Calu3 (cell line): ENCODE data around the gene PHC2. TPM values are rescaled to one million over a fixed set of nuclear protein-coding genes. Genes with fewer than 3 reads are reported as not detected.

ENCODE experiments used
- BruUV-seq: library from RNA; stranded (reverse); fragments of 400-500 nt; replicated peaks from 2 replicates; lab custom pipeline; 2021; lab: Mats Ljungman, UMichigan
- CTCF ChIA-PET: fragments of 300-600 bp; sonication (Branson Sonifier 250); formaldehyde crosslinking; loops from one replicate; lab custom pipeline; 2022; ENCODE audit warnings: antibody characterized with exemption; lab: Charles Lee
- DNase-seq: peaks from one replicate; pipeline ENCODE4 v3.0.0; 2022
- H3K27ac Mint-ChIP-seq: one replicate; pipeline ENCODE4 v1.8.0; 2022; ENCODE audit warnings: mixed read lengths; ENCODE audit not compliant: unreplicated experiment
- H3K27me3 Mint-ChIP-seq: one replicate; pipeline ENCODE4 v1.8.0; 2022; ENCODE audit warnings: mixed read lengths; ENCODE audit not compliant: unreplicated experiment
- H3K36me3 Mint-ChIP-seq: one replicate; pipeline ENCODE4 v1.8.0; 2022; ENCODE audit warnings: mild to moderate bottlenecking, moderate library complexity, mixed read lengths; ENCODE audit not compliant: insufficient read depth, unreplicated experiment
- H3K4me1 Mint-ChIP-seq: one replicate; pipeline ENCODE4 v1.8.0; 2022; ENCODE audit warnings: mild to moderate bottlenecking, low read depth, mixed read lengths; ENCODE audit not compliant: unreplicated experiment
- H3K4me3 Mint-ChIP-seq: one replicate; pipeline ENCODE4 v1.8.0; 2022; ENCODE audit warnings: mild to moderate bottlenecking, low read depth, moderate library complexity, mixed read lengths; ENCODE audit not compliant: unreplicated experiment
- H3K9me3 Mint-ChIP-seq: one replicate; pipeline ENCODE4 v1.8.0; 2022; ENCODE audit warnings: low read depth, mixed read lengths; ENCODE audit not compliant: unreplicated experiment
- intact Hi-C: fragments of 100-400 bp; cut with micrococcal nuclease; formaldehyde crosslinking; loops from one replicate; pipeline ENCODE4 v1.10.0; 2022; ENCODE audit not compliant: unreplicated experiment
- total RNA-seq: library from RNA; stranded (reverse); gene quantifications from 2 replicates; pipeline ENCODE4 v1.2.3, GENCODE V29; 2022
- TF ChIP-seq, protein P1 (sequence below): fragments of 200-600 bp; IDR thresholded peaks from one replicate; pipeline ENCODE4 v1.8.0; 2022; ENCODE audit warnings: antibody characterized with exemption; ENCODE audit not compliant: unreplicated experiment

PHC2 gene
- total RNA-seq, 1 experiment from 2014 or later, result 59.5 TPM

DNA sequence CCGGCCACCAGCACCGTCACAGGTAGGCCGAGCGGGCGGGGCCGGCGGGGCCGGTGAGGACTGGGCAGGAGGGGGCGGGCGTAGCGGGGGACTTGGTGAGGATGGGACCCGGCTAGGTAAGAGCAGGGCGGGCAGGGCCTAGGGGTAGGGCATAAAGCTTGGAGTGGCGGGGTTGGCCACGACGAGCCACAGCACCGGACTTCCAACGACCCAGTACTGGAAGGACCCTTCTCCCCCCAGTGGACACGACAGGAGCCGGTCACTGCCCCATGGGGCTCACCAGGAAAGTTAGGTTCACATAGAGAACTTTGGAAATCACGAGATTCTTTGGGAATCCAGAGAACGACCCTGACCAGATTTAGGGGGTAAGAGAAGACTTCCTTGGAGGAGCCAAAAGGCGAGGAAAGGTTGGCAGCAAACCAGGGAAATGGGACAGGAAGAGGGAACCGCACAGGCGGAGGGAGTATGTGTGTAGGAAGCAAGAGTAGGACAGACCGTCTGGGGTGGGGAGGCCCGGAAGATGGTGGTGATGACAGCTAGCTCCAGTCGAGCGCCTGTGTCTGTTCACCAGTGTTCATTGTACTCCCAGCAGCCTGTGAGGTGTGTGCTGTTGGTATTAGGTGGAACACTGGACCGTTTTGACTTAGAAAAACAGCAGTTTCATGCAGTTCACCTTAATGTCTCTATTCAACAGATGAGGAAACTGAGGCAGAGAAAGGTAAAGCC, 154.2 kb downstream of the PHC2 start:
- TF ChIP-seq, protein P1, sequence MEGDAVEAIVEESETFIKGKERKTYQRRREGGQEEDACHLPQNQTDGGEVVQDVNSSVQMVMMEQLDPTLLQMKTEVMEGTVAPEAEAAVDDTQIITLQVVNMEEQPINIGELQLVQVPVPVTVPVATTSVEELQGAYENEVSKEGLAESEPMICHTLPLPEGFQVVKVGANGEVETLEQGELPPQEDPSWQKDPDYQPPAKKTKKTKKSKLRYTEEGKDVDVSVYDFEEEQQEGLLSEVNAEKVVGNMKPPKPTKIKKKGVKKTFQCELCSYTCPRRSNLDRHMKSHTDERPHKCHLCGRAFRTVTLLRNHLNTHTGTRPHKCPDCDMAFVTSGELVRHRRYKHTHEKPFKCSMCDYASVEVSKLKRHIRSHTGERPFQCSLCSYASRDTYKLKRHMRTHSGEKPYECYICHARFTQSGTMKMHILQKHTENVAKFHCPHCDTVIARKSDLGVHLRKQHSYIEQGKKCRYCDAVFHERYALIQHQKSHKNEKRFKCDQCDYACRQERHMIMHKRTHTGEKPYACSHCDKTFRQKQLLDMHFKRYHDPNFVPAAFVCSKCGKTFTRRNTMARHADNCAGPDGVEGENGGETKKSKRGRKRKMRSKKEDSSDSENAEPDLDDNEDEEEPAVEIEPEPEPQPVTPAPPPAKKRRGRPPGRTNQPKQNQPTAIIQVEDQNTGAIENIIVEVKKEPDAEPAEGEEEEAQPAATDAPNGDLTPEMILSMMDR, result no peak
- no peaks in the 10 kb centered on the region for H3K4me1 Mint-ChIP-seq
- no peak for DNase-seq
- no peaks in the 10 kb centered on the region for H3K9me3 Mint-ChIP-seq
- no peaks in the 10 kb centered on the region for H3K27me3 Mint-ChIP-seq
- no TSS peak for BruUV-seq
- peaks cover 5% of the 10 kb centered on the region for H3K36me3 Mint-ChIP-seq
- intact Hi-C loops, result no loop called here
- no peak overlapping the region for H3K27ac Mint-ChIP-seq
- CTCF ChIA-PET, result no interaction called here
- no peak overlapping the region for H3K4me3 Mint-ChIP-seq

DNA sequence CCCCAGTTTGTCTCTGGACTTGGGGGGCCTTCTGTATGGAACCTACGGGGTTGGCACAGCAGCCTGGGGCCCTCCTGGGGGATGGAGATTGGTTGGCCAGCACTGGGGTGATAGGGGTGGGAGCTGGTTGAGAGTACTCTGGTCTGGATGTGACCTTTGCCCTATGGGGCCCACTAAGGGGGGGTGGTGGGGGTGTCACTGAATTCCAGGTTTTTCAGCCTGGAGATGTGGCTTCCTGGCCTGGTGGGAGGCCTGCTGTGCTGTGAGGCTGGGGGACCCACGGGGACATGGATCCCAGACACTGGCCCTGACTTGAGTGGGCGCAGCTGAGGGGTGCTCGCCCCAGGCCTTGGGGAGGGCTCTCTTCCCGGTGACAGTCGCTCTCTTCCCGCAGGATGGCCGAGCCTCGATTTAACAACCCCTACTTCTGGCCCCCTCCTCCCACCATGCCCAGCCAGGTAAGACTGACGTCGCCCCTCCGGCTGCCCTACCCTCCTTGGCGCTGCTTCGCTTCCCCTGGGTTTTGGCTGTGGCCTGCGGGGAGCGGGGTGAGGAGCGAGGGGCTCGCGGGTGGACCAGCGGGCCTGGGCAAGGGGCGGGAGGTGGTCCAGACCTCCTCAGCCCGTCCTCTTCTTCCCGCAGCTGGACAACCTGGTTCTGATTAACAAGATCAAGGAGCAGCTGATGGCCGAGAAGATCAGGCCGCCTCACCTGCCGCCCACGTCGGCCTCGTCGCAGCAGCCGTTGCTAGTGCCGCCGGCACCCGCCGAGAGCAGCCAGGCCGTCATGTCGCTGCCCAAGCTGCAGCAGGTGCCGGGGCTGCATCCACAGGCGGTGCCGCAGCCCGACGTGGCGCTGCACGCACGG, 155.0 kb downstream of the PHC2 start:
- CTCF ChIA-PET, result no interaction called here
- no peak for DNase-seq
- intact Hi-C loops, result no loop called here
- peaks cover 6% of the 10 kb centered on the region for H3K36me3 Mint-ChIP-seq
- H3K4me1 Mint-ChIP-seq, result no peaks in the 10 kb centered on the region
- no TSS peak for BruUV-seq
- TF ChIP-seq, protein P1, result no peak
- no peaks in the 10 kb centered on the region for H3K9me3 Mint-ChIP-seq
- no peak overlapping the region for H3K4me3 Mint-ChIP-seq
- no peak overlapping the region for H3K27ac Mint-ChIP-seq
- H3K27me3 Mint-ChIP-seq, result no peaks in the 10 kb centered on the region

DNA sequence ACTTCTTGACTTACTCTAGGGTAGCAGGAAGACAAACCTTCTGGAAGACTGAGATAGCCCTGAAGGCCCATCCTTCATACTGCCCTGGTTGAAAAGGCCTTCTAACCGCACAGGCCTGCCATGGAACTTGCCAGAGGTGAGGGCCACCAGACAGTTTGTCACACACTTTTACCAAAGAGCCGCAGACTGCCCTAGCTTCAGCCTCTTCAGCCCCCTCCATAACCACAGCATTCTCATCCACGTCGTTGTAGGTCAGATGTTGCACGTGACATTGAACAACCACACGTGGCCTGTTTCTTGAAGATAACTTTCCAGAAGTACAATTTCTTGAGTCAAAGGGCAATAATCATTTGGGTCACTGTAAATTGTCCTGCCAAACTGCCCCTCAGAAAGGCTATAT, 155.7 kb downstream of the PHC2 start:
- CTCF ChIA-PET, result no interaction called here
- no peak for DNase-seq

DNA sequence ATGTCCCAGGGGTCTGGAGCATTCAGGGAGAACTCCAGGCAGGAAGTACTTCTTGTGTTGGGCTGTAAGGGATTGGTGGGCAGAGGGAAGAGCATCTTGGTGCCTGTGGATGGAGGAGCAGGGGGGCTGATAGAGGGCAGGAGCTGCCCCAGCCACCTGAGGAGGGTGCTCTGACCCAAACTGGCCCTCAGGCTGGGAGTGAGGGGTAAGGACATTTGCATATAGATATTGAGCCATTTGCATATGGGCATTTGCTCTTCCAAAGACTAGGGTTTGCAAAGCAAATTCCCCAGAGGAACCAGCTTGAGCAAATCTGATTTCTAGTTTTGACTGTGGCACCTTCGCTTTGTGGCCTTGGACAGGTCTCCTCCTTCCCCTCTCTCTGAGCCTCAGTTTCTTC, 156.4 kb downstream of the PHC2 start:
- TF ChIP-seq, protein P1, result no peak
- Mint-ChIP-seq H3K27me3 (no peaks in the 10 kb centered on the region), H3K27ac (no peak overlapping the region), H3K36me3 (peaks cover 6% of the 10 kb centered on the region), H3K4me3 (no peak overlapping the region), H3K9me3 (no peaks in the 10 kb centered on the region), H3K4me1 (no peaks in the 10 kb centered on the region)
- BruUV-seq, result no TSS peak
- DNase-seq, result no peak
- CTCF ChIA-PET, result no interaction called here
- intact Hi-C loops, result no loop called here

More for the DNA sequence above, 155.7 kb downstream of the PHC2 start:
- Mint-ChIP-seq H3K4me1 (no peaks in the 10 kb centered on the region), H3K27ac (no peak overlapping the region), H3K27me3 (no peaks in the 10 kb centered on the region), H3K4me3 (no peak overlapping the region), H3K36me3 (peaks cover 6% of the 10 kb centered on the region), H3K9me3 (no peaks in the 10 kb centered on the region)
- BruUV-seq, result no TSS peak
- TF ChIP-seq, protein P1, result no peak
- intact Hi-C loops, result no loop called here
